IPS DF 4.7 (cell line): ENCODE data around the gene MSANTD1.

ENCODE experiments used
- DNase-seq: peaks from one replicate; pipeline ENCODE4 v3.0.0-alpha.2; 2013; ENCODE audit warnings: low spot score; ENCODE audit errors: extremely low read depth

Gene MSANTD1

GRCh38 chr4:3215733-3216132 is 33.2 kb upstream of the MSANTD1 start:
- DNase-seq = no peak

GRCh38 chr4:3217266-3217665 is 31.7 kb upstream of the MSANTD1 start:
- DNase-seq = no peak

- no peak for DNase-seq
Observed at GRCh38 chr4:3217771-3218170, 31.2 kb upstream of the MSANTD1 start.

GRCh38 chr4:3218824-3219760 is 29.9 kb upstream of the MSANTD1 start:
- no peak for DNase-seq

- DNase-seq = no peak
Observed at GRCh38 chr4:3219761-3220475, 29.0 kb upstream of the MSANTD1 start.

- DNase-seq = no peak
Observed at GRCh38 chr4:3220476-3221183, 28.3 kb upstream of the MSANTD1 start.

GRCh38 chr4:3221184-3221494 is 27.8 kb upstream of the MSANTD1 start:
- DNase-seq = no peak

GRCh38 chr4:3221996-3222395 is 27.0 kb upstream of the MSANTD1 start:
- DNase-seq = no peak

GRCh38 chr4:3223346-3223745 is 25.6 kb upstream of the MSANTD1 start:
- no peak for DNase-seq

GRCh38 chr4:3223956-3224748 is 24.8 kb upstream of the MSANTD1 start:
- DNase-seq = no peak

GRCh38 chr4:3225071-3225850 is 23.7 kb upstream of the MSANTD1 start:
- no peak for DNase-seq

- DNase-seq = no peak
Observed at GRCh38 chr4:3225936-3226335, 23.0 kb upstream of the MSANTD1 start.

GRCh38 chr4:3226467-3226866 is 22.5 kb upstream of the MSANTD1 start:
- no peak for DNase-seq

- no peak for DNase-seq
Observed at GRCh38 chr4:3226944-3227343, 22.0 kb upstream of the MSANTD1 start.

- DNase-seq = no peak
Observed at GRCh38 chr4:3227878-3228675, 20.9 kb upstream of the MSANTD1 start.

GRCh38 chr4:3228881-3229280 is 20.1 kb upstream of the MSANTD1 start:
- no peak for DNase-seq

- DNase-seq = no peak
Observed at GRCh38 chr4:3229328-3229727, 19.6 kb upstream of the MSANTD1 start.

- no peak for DNase-seq
Observed at GRCh38 chr4:3229964-3230363, 19.0 kb upstream of the MSANTD1 start.

- no peak for DNase-seq
Observed at GRCh38 chr4:3231471-3231870, 17.5 kb upstream of the MSANTD1 start.

- no peak for DNase-seq
Observed at GRCh38 chr4:3232001-3232400, 17.0 kb upstream of the MSANTD1 start.
